ENCODE measurements around the gene PHLPP1. TPM values are rescaled to one million over a fixed set of nuclear protein-coding genes. Genes with fewer than 3 reads are reported as not detected.

Gene PHLPP1
- total RNA-seq, 2 experiments from 2014 or later: 9.0 to 12.4 TPM

- Histone ChIP-seq H3K36me3 (ENCODE audit: insufficient read depth, low read length) (no peaks in the 10 kb centered on the region), H3K4me1 (ENCODE audit: insufficient read depth, low read length, poor library complexity, severe bottlenecking) (no peaks in the 10 kb centered on the region), H3K9me3 (ENCODE audit: low read length) (no peaks in the 10 kb centered on the region), H3K79me2 (ENCODE audit: insufficient read depth, low read depth, low read length) (no peaks in the 10 kb centered on the region), H2AFZ (ENCODE audit: low read length) (no peak overlapping the region), H3K27ac (ENCODE audit: low read depth, low read length, poor library complexity, severe bottlenecking) (no peak overlapping the region), H3K9me2 (ENCODE audit: insufficient read depth, low read length) (no peaks in the 10 kb centered on the region), H3K4me3 (ENCODE audit: low read depth, low read length, poor library complexity, severe bottlenecking) (no peak overlapping the region), H3K4me2 (ENCODE audit: low read length) (no peak overlapping the region), H4K20me1 (ENCODE audit: insufficient read depth, low read length) (no peaks in the 10 kb centered on the region)
- no TSS peak for BruUV-seq (replicated peaks)
- no peak for DNase-seq (ENCODE audit: low spot score)
- TF ChIP-seq, protein P1, sequence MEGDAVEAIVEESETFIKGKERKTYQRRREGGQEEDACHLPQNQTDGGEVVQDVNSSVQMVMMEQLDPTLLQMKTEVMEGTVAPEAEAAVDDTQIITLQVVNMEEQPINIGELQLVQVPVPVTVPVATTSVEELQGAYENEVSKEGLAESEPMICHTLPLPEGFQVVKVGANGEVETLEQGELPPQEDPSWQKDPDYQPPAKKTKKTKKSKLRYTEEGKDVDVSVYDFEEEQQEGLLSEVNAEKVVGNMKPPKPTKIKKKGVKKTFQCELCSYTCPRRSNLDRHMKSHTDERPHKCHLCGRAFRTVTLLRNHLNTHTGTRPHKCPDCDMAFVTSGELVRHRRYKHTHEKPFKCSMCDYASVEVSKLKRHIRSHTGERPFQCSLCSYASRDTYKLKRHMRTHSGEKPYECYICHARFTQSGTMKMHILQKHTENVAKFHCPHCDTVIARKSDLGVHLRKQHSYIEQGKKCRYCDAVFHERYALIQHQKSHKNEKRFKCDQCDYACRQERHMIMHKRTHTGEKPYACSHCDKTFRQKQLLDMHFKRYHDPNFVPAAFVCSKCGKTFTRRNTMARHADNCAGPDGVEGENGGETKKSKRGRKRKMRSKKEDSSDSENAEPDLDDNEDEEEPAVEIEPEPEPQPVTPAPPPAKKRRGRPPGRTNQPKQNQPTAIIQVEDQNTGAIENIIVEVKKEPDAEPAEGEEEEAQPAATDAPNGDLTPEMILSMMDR (conservative IDR thresholded peaks at IDR 0.05; ENCODE audit: low read length): no peak
- TF ChIP-seq EZH2phosphoT487 (IDR thresholded peaks at IDR 0.05; ENCODE audit: borderline replicate concordance, low read depth, low read length): no peak
- POLR2A ChIA-PET: no interaction called here
- CTCF ChIA-PET (ENCODE audit: unreplicated experiment): no interaction called here
- intact Hi-C loops (cut with micrococcal nuclease; ENCODE audit: unreplicated experiment): no loop called here
Measured at GRCh38 chr18:62842898-62843297, 127.6 kb downstream of the PHLPP1 start.

DNA sequence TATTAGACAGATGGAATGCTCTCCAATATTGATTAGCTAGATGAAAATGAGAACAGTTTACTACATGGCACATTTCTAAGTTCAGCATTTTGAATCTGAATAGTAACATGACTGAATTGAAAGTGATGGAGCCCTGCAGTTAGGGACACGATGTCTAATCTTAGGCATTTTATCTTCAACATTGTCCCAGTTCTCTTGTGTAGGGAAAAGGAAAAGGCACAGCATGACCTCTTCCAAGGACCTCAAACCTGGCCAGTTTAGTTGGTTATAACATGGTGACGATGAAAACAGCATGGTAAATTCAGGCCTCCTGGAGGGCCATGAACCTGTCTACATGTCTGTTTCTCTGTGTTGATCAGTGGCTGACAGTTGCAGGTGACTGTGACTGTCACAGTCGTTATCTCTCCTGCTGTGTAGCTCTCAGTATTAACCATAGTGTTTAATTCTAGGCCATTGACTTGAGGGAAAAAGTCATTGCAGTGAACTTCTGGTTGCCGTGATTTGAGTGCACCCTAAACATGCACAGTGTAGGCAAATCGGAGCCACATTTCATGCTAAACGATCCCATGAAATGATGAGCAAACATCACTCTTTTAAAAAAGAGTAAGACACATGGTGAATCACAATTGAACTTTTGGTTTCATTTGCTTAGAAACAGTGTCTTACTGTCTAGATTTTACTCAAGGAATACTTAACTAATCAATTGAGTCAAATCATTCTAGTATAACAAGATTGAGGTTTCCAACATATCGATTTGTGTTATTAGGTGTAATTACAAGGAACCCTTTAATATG, 129.7 kb downstream of the PHLPP1 start:
- POLR2A ChIA-PET: no interaction called here
- no peak overlapping the region for H3K4me3 ChIP-seq (ENCODE audit: low read depth, low read length, poor library complexity, severe bottlenecking)
- no peak overlapping the region for H2AFZ ChIP-seq (ENCODE audit: low read length)
- H3K4me2 ChIP-seq (ENCODE audit: low read length): no peak overlapping the region
- TF ChIP-seq, protein P1 (conservative IDR thresholded peaks at IDR 0.05; ENCODE audit: low read length): no peak
- TF ChIP-seq EZH2phosphoT487 (IDR thresholded peaks at IDR 0.05; ENCODE audit: borderline replicate concordance, low read depth, low read length): no peak
- intact Hi-C loops (cut with micrococcal nuclease; ENCODE audit: unreplicated experiment): no loop called here
- H3K79me2 ChIP-seq (ENCODE audit: insufficient read depth, low read depth, low read length): no peaks in the 10 kb centered on the region
- H3K9me3 ChIP-seq (ENCODE audit: low read length): no peaks in the 10 kb centered on the region
- CTCF ChIA-PET (ENCODE audit: unreplicated experiment): no interaction called here
- DNase-seq (ENCODE audit: low spot score): no peak
- H3K27ac ChIP-seq (ENCODE audit: low read depth, low read length, poor library complexity, severe bottlenecking): no peak overlapping the region
- no peaks in the 10 kb centered on the region for H3K9me2 ChIP-seq (ENCODE audit: insufficient read depth, low read length)
- no peaks in the 10 kb centered on the region for H3K36me3 ChIP-seq (ENCODE audit: insufficient read depth, low read length)
- BruUV-seq (replicated peaks): no TSS peak
- no peaks in the 10 kb centered on the region for H4K20me1 ChIP-seq (ENCODE audit: insufficient read depth, low read length)
- no peaks in the 10 kb centered on the region for H3K4me1 ChIP-seq (ENCODE audit: insufficient read depth, low read length, poor library complexity, severe bottlenecking)

DNA sequence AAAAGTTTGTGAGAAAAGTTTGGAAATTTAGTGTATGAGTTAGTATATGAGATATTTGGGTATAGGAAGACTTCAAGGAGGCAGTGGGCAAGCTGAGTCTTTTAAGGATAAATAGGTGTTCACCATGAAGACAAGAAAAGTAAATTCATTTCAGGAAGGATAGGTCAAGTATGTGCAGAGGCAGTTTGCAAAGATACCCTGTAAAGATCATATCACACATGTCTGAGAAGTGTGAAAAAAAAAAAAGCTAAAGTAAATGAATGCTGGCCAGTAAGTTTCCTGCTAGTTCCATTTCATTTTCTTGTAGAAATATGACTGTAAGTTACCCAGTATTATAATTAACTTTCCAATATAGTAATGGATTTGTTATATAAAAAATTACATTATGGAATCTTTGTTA, 131.0 kb downstream of the PHLPP1 start:
- no peak for TF ChIP-seq EZH2phosphoT487 (IDR thresholded peaks at IDR 0.05; ENCODE audit: borderline replicate concordance, low read depth, low read length)
- TF ChIP-seq, protein P1 (conservative IDR thresholded peaks at IDR 0.05; ENCODE audit: low read length): no peak
- ChIA-PET CTCF (ENCODE audit: unreplicated experiment) (interaction anchor here (1.2 kb wide), 1 partner anchor 9 kb away, joined by 3 read pairs; no protein-coding TSS in a partner anchor), POLR2A (no interaction called here)
- H3K4me1 ChIP-seq (ENCODE audit: insufficient read depth, low read length, poor library complexity, severe bottlenecking): no peaks in the 10 kb centered on the region
- BruUV-seq (replicated peaks): no TSS peak
- no peaks in the 10 kb centered on the region for H3K36me3 ChIP-seq (ENCODE audit: insufficient read depth, low read length)
- no peak for DNase-seq (ENCODE audit: low spot score)
- no peaks in the 10 kb centered on the region for H3K79me2 ChIP-seq (ENCODE audit: insufficient read depth, low read depth, low read length)
- H3K4me3 ChIP-seq (ENCODE audit: low read depth, low read length, poor library complexity, severe bottlenecking): no peak overlapping the region
- H3K9me3 ChIP-seq (ENCODE audit: low read length): no peaks in the 10 kb centered on the region
- no peaks in the 10 kb centered on the region for H3K9me2 ChIP-seq (ENCODE audit: insufficient read depth, low read length)
- intact Hi-C loops (cut with micrococcal nuclease; ENCODE audit: unreplicated experiment): no loop called here
- H4K20me1 ChIP-seq (ENCODE audit: insufficient read depth, low read length): no peaks in the 10 kb centered on the region
- no peak overlapping the region for H3K27ac ChIP-seq (ENCODE audit: low read depth, low read length, poor library complexity, severe bottlenecking)
- H2AFZ ChIP-seq (ENCODE audit: low read length): no peak overlapping the region
- no peak overlapping the region for H3K4me2 ChIP-seq (ENCODE audit: low read length)

Data from OCI-LY7 (cell line).